ENCODE measurements around the gene SUPT20HL1.

Gene SUPT20HL1

GRCh38 chrX:24399550-24399949, 39.1 kb downstream of the SUPT20HL1 start:
- no peak for DNase-seq

GRCh38 chrX:24405959-24406358, 45.5 kb downstream of the SUPT20HL1 start:
- no peak for DNase-seq

Measured in CD4-positive, alpha-beta T cell treated with Interleukin-4 for 1 hour (primary cell).